Measurements from ENCODE around the gene AHCYL1.

GRCh38 chr1:110060662-110061060 lies 76.1 kb downstream of the AHCYL1 start:
- no peak for TF ChIP-seq SUZ12 (IDR thresholded peaks at IDR 0.05; ENCODE audit: extremely low read depth, insufficient read depth, insufficient read length)
- no peak for TF ChIP-seq YY1 (IDR thresholded peaks at IDR 0.05; ENCODE audit: insufficient read depth, insufficient read length)
- TF ChIP-seq ZNF274 (IDR thresholded peaks at IDR 0.05; ENCODE audit: low read depth, low read length): no peak
